Gastrocnemius medialis (tissue), 4 donors: ENCODE results near the gene PIK3IP1.

Experiments used
- CTCF ChIP-seq, 5 experiments: fragments of 450-650 bp in 3 of 5; fragments of 200-600 bp in 2 of 5; sonication (generic) in 2 of 5; IDR thresholded peaks in 4 of 5; conservative IDR thresholded peaks in 1 of 5; 1 replicate in 4 of 5; 2 replicates in 1 of 5; pipeline ENCODE4 v1.5.1; 2016 to 2019; ENCODE audit warnings: antibody characterized with exemption in 5 of 5, mild to moderate bottlenecking in 3 of 5, moderate library complexity in 3 of 5
- POLR2A ChIP-seq, 2 donors: fragments of 450-650 bp; IDR thresholded peaks; one replicate each; pipeline ENCODE4 v1.6.1; 2017; ENCODE audit warnings: antibody characterized with exemption in 2 of 2, mild to moderate bottlenecking in 2 of 2, moderate library complexity in 2 of 2

- TF ChIP-seq POLR2A (IDR thresholded peaks at IDR 0.05) = no peak
- TF ChIP-seq CTCF (IDR thresholded peaks at IDR 0.05 in 4 of 5, conservative IDR thresholded peaks at IDR 0.05 in 1 of 5) = no peak
These were observed 44.6 kb downstream of the PIK3IP1 start for GRCh38 chr22:31247726-31248125.
